HG02642 (cell line): ENCODE data around the gene VDAC1.

Source experiments
- ATAC-seq: cut with Tn5 transposase; IDR thresholded peaks from one replicate; pipeline ENCODE4 v1.9.1; 2021; ENCODE audit warnings: mild to moderate bottlenecking; ENCODE audit not compliant: unreplicated experiment, poor library complexity

The VDAC1 gene

GRCh38 chr5:134026521-134027287, 21.9 kb upstream of the VDAC1 start:
- ATAC-seq, result peak; percentile 76

GRCh38 chr5:134025786-134026185, 21.0 kb upstream of the VDAC1 start:
- ATAC-seq, result no peak

GRCh38 chr5:134024811-134025210, 20.0 kb upstream of the VDAC1 start:
- ATAC-seq, result no peak

DNA sequence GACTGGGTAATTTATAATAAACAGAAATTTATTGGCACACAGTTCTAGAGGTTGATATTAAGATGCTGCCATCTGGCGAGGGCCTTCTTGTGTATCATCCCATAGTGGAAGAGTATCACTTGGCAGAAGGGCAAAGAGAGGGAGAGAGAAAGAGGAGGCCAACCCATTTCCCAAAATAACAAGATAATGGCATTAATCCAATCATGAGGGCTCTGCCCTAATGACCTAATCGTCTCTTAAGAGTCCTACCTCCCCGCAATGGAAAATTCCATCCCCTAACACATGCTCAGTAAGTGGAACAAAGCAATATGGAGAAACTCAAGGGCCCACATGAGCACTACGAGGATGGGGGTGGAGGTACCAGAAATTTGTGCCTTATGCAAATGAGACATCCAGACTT, 17.6 kb upstream of the VDAC1 start:
- no peak for ATAC-seq

DNA sequence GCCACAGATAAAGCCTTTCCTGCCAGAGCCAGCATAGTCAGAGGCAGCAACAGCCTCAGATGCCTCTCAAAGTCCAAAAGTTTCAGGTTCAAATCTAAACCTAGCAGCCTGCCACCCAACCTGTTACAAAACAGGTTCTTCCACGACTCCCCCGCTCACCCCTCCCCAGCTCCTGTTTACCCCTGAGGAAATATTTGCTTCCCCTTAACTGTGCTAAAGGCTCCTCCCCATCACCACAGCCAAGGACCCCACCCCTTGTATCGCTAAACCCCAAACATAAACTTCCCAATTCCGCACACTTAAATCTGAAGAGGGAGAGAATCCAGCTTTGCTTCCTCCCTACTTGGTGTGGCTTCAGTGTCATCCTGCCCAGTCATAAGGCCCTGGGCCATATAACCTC, 15.4 kb upstream of the VDAC1 start:
- ATAC-seq, result no peak

DNA sequence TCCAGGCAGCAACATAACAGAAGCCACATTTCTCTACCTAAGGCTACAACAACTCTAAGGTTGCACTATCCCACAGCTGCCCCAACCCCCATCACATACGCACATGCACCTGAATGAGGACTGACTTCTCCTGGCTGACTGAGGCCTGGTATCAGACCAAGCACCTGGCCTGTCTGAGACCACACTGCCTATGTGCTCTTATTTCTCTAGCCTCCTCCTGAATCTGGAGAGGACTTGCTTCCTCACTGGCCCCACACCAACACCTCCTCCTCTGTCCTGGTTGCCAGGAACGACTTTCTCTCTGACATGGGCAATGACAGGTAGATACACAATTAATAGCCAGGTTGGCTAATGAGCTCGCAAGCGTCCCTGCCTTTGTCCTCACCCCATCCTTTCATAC, 14.9 kb upstream of the VDAC1 start:
- ATAC-seq, result no peak

DNA sequence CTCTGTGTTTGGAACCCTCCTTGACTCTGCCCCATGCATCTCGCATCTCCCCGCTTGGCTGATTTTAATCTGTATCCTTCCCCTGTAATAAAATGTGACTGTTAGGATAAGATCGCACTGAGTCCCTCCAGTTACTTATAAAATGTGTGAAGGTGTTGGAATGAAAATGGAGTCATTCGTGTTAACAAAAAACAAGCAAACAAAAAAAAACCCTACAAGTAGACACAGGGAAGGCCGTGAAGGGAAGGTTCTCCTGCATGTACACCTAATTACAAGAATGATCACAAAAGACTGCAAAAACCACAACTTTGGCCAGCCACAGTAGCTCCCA, 14.2 kb upstream of the VDAC1 start:
- ATAC-seq, result no peak

- no peak for ATAC-seq
Measured at GRCh38 chr5:134018154-134018985, 13.6 kb upstream of the VDAC1 start.

DNA sequence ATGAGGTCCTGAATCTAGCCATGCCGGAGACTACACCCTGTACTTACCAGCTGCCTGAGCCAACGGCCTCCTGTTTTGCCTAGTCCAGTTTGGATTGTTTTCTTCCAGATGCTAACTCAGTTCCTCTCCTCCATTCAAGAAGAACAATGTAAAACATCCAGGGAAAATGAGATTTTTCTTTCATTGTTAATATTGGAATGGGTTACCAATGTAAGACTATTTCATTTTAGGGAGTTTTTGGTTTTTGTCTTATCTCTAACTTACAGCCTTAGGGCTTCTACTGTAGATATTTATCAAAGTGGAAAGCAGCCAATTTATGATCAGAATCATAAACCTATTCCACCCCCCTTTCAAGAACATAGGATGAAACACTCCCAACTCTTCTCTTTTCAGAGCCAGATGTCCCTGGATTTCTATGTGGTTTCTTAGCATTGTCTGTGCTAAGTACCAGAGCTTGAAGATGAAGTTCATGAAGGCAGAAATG, 3.5 kb upstream of the VDAC1 start:
- no peak for ATAC-seq

- no peak for ATAC-seq
Measured at GRCh38 chr5:134007581-134008265, 2.9 kb upstream of the VDAC1 start.

- no peak for ATAC-seq
Measured at GRCh38 chr5:134006115-134006514, 1.3 kb upstream of the VDAC1 start.

DNA sequence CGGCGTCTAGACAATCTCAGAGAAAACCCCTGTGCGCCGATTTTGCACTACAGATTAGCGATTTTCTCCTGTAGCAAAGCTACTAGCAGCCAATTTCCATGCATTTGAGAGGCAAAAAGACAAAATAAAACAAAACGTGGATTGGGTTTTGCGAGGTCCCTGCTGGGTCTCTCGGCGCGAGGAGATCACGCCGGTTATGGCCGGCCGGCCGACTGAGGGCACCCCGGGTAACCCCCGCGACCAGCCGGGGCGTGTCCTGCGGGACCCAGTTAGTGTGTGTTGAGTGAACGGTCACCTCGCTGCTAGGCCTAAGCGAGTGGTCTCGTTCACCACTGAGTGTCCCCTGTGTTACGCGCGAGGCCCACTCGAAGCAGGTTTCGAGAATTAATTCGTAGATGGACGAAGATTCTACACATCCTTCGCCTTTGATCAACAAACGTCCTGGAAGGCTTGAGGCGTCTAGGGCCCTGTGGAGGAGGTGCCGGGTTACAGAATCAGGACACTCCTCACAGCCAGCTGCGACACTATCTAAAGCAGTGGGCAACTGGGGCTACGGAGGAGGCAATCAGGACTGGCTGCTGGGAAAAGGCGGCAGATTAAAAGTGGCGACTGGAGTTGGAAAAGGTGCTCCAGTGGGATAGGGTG, 764 bp upstream of the VDAC1 start:
- no peak for ATAC-seq

DNA sequence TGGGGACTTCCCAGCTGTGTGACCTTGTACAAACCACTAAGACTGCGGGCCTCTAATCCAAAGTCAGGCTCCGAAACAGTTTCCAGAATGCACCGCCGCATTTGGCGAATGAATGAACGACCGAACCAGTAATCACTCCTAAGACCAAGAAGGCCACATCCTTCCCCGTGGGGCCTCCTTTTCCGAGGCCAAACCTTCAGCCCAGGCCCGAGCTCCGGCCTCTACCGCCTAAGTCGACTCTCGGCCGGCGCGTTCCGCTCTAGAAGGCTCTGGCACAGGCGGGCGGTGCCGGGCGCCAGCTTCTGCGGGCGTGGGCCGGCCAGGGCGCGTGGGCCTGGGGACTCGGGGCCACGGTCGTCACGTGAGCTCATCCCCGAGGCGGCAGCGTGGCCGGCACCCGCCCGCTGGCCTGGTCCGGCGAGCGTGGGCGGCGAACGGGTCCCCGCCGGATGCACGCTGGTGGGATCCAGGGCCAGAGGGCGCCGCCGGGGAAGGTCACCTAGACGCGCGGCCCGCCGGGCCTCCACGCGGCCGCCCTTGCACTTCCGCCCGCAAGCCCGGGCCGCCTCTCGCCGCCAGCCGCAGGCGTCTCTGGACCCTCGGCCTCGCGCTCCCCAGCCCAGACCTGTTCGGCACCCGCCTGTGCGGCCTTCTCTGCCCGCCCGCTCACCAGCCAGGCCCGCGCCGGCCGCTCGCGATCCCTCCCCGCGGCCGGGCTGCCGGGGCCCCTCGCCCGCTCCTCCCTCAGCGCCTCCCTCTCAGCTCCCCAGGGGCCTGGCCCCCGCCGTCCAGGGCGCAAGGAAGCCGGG, 754 bp downstream of the VDAC1 start:
- peak; percentile 37 for ATAC-seq

DNA sequence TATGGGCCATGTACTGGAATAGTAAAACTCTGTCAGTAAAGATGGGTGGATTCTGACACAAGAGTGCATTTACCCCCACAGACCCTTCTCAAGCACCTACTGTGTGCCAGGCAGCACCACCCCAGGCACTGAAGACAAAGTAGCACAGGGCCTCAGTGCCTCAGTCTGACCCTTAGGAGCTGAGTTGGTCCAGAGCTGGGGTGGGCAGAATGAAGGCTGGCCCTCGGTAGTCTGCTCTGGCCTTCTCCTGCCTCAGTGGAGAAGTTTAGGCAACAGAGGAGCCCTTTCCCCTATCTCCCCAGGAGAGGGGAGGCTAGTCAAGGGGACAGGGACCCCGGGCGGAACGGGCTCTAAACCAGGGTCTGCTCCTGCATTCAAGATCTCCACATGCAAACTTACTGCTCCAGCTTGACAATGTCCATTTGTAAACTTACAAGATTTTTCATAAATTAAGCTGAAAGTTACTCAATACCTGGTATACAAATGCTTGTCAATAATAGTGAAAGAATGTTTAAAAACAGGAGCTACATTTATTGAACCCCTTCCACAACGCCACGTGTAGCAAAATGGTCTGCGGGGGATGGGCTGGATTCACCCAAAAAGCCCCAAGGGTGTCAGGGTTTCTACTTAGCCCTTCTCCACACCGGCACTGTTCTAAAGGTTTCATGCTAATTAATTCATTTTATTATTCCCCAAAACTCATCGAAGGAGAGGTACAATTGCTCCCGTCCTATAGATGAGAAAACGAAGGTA, 1.5 kb downstream of the VDAC1 start:
- ATAC-seq, result no peak

DNA sequence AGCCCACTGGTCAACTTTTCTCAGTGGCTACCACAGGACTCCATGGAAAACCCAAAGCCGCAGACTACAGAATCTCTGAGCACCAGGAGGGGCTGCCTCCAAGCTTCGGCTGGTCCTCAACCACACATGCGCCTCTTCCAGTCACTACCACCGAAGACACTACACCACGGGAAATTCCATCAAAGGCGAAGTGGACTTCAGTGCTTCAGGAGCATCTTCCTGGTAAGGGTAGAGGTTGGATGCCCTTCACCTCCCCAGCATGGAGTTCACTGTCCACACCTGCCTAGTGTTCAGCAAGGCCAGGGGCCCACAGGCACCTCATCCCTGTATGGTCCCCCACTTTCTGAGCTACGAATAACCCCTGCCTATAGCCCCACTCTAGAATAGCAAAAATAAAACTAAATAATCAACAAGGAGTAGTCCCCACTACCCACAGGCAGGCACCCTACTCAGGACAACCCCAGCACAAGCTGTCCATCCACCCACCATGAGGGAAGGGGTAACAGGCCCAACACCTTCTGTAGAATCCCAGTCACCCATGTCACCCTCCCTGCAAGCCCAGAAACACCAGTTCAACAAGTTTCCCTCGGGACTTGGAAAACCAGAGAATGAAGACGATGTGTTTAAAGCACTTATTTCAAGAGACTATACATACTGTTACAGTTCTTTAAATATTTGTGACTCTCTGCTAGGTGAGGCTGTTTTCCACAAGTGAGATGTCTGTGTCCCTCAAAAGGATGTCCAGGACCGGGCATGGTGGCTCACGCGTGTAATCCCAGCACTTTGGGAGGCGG, 2.6 kb downstream of the VDAC1 start:
- no peak for ATAC-seq

DNA sequence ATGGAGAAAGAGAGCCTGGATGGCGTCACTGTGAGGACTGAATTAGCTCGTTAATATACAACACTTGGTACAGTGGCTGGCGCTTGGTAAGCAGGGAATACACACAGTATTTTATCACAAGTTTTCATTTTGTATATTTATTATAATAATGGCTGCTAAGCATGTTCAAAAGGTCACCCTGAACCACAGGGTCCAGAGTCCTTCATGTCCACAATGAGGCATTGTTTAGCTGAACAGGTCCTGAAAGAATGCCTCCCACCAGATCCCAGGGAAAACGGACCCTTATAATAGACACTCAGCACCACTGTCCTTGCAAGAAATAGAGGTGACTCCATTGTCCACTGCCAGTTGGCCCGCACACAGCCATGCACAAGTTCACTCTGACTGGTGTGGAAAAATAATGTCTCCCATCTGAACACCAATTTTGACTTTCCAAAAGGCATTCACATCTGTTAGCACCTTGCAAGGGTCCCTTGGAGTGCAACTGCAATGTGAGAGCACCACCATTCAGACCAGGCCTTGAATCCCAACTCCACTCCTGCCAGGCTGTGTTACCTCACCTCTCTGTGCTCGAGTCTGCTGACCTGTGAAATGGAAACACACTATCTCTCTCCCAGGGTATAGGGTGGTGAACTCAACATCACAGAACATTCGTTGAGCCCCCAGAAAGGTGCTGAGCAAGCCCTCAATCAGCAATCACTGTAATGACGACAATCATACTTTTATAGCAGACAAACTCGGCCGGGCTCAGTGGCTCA, 3.9 kb downstream of the VDAC1 start:
- ATAC-seq, result no peak

GRCh38 chr5:134000091-134000511, 4.7 kb downstream of the VDAC1 start:
- ATAC-seq, result no peak

- ATAC-seq, result no peak
Measured at GRCh38 chr5:133998807-133999206, 6.0 kb downstream of the VDAC1 start.
